Vagina (tissue), 2 donors: Measurements from ENCODE around the gene ELOVL6.

Source experiments
- POLR2A ChIP-seq, 2 donors: fragments of 450-650 bp; IDR thresholded peaks; one replicate each; pipeline ENCODE4 v1.6.1; 2017; ENCODE audit warnings: antibody characterized with exemption in 2 of 2, mild to moderate bottlenecking in 2 of 2, moderate library complexity in 2 of 2
- POLR2AphosphoS5 ChIP-seq, 2 donors: sonication (generic); formaldehyde crosslinking; IDR thresholded peaks; one replicate each; pipeline ENCODE4 v1.9.0; 2017; ENCODE audit warnings: antibody characterized with exemption in 2 of 2, mild to moderate bottlenecking in 2 of 2, low read depth in 1 of 2; ENCODE audit not compliant: insufficient read depth in 1 of 2
- TF ChIP-seq, protein P1 (sequence below), 3 experiments: fragments of 450-650 bp in 2 of 3; fragments of 200-600 bp in 1 of 3; sonication (generic) in 1 of 3; IDR thresholded peaks; one replicate each; pipeline ENCODE4 v1.5.1; 2017 to 2019; ENCODE audit warnings: antibody characterized with exemption in 3 of 3, mild to moderate bottlenecking in 2 of 3, moderate library complexity in 2 of 3

DNA sequence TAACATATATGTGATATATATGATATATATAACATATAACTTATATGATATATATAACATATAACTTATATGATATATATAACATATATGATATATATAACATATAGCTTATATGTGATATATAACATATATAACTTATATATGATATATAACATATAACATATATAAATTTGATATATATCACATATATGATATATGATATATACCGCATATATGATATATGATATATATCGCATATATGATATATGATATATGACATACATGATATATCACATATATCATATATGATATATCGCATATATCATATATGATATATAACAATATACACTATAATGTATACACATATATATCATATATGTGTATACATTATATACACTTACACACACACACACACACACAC, 114.3 kb downstream of the ELOVL6 start:
- TF ChIP-seq, protein P1, sequence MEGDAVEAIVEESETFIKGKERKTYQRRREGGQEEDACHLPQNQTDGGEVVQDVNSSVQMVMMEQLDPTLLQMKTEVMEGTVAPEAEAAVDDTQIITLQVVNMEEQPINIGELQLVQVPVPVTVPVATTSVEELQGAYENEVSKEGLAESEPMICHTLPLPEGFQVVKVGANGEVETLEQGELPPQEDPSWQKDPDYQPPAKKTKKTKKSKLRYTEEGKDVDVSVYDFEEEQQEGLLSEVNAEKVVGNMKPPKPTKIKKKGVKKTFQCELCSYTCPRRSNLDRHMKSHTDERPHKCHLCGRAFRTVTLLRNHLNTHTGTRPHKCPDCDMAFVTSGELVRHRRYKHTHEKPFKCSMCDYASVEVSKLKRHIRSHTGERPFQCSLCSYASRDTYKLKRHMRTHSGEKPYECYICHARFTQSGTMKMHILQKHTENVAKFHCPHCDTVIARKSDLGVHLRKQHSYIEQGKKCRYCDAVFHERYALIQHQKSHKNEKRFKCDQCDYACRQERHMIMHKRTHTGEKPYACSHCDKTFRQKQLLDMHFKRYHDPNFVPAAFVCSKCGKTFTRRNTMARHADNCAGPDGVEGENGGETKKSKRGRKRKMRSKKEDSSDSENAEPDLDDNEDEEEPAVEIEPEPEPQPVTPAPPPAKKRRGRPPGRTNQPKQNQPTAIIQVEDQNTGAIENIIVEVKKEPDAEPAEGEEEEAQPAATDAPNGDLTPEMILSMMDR (IDR thresholded peaks at IDR 0.05): no peak
- no peak for TF ChIP-seq POLR2A (IDR thresholded peaks at IDR 0.05)
- TF ChIP-seq POLR2AphosphoS5 (IDR thresholded peaks at IDR 0.05; ENCODE audit: insufficient read depth in 1 of 2, low read depth in 1 of 2): no peak
